NCI-H1105 (cell line): ENCODE data around the gene IFRD2.
"Not testable (repeated sequence)": the region's sequence is repeated elsewhere in the genome, so short reads cannot be mapped to it uniquely, and the experiment has no call there.

ENCODE experiments used
- DNase-seq: peaks from one replicate; lab custom pipeline; 2025; lab: John Stamatoyannopoulos, UW

The IFRD2 gene

DNA sequence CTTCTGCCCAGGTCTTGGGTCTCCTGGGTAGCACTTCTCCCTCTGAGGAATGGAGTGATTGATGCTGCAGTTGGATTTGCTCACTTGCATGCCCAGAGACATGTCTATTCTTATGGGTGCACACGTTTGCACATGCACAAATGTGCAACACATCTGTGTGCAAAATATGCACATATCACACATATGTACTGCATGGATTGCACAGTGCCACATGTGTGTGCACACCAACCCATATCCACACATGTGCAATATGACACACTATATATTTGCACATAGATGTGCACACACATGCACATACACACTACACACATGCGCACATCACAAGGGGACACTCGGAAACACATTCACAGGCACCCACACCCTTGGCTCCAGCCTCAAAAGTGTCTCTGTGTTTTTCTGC lies 24.0 kb downstream of the IFRD2 start:
- no peak for DNase-seq

DNA sequence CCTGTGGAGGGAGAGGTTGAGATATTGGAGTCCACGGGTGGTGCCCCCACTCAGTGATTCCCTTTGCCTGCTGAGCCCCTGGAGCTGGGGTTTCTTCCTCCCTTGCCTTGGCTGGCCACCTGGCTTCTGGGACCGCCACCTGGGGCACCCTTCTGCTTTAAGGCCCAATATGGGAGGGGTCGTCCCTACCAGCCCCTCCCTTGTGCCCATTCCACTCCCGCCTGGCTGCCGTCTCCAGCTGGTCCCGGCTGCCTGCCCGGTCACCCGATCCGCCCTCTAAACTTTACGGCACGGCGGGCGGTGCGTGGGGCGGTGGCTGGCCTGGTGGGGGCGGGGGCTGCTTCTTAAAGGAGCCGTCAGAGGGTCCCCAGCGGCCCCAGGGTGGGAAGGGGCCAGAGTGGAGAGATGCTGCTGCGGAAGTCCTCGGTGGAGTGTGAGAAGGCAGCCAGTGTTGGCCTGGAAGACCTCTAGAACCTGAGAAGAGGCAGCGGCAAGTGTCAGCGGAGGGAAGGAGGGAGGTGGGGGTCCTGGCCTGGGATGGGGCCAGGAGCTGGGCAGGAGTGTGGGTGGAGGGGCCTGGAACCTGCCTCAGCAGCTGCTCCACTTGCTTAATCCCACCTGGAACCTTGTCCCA lies 24.8 kb downstream of the IFRD2 start:
- DNase-seq = no peak

DNA sequence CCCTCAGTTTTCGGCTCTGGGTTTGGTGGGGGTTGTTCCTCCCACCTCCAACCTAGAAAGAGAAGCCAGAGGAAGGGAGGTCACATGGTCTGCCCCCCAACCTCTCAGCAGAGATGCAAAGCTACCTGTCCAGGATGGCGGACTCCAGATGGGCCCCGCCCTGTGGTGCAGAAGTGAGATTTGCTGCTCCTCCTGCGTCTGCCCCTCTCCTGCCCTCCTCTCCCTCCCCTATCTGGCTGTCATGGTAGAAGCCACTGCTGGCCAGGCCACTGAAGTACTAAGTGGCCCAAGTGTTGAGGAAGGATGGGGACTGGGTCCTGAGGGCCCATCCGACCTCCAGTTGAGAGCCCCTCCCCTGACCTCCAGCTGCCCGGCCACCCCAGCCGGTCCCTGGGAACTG lies 25.4 kb downstream of the IFRD2 start:
- DNase-seq = no peak

DNA sequence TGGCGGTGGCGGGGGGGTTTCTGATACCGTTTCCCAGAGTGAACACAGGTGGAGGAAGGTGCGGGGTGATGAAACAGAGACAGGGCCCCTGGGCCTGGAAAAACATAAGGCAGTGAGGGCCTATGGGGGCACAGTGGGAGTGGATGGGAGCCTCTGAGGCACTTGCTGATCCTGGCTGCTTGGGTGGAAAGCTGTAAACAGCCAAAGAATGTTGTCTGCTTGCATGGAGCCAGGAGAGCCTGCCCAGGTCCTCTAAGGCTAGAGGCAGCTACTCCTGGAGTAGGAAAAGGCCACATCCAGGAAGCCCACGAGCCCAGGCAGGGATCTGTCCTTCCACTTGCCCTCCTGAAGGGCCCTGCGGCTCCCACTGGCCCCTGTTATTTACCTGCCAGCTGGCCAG lies 26.2 kb downstream of the IFRD2 start:
- DNase-seq = no peak

DNA sequence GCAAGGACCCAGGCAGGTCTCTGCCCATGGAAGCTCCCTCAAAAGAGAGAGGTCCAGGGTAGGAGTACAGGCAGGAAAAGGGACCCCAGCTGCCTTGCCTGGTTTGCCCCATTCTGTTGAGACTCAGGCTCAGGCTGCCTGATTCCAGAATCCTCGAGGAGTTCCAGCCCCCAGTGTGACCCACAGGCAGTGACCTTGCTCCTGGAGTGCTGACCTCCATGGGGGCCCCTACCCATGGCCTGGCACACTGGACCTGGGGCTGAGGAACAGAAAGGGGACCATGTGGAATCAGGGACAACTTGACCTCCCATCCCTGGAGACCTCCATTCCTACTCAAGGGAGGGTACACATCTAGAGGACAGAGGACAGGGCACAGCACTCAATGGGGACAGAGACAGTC lies 26.7 kb downstream of the IFRD2 start:
- DNase-seq = no peak

DNA sequence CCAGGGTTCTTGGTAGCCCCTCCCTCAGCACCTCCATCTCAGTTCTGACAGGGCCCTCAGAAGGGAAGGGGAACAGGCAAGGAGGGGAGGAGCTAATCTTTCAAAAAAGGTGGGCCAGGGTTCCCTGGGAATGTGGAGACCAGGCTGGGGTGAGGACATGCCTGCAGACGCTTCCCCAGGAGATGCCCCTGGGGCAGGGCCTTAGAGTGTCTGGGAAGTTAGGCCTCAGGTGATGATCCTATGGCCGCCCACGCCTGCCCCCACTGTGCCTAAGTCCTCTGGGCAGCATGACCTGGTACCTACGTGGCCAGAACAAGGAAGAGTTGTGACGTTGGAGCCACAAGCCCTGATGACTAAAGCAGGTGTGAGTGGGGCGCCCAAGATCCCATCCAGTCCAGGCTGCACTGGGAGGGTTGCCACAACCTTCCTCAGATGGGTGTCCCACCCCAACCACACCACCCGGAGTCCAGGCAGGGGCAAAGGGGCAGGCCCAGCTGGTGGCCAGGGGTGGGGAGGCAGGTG lies 27.2 kb downstream of the IFRD2 start:
- DNase-seq = no peak

DNA sequence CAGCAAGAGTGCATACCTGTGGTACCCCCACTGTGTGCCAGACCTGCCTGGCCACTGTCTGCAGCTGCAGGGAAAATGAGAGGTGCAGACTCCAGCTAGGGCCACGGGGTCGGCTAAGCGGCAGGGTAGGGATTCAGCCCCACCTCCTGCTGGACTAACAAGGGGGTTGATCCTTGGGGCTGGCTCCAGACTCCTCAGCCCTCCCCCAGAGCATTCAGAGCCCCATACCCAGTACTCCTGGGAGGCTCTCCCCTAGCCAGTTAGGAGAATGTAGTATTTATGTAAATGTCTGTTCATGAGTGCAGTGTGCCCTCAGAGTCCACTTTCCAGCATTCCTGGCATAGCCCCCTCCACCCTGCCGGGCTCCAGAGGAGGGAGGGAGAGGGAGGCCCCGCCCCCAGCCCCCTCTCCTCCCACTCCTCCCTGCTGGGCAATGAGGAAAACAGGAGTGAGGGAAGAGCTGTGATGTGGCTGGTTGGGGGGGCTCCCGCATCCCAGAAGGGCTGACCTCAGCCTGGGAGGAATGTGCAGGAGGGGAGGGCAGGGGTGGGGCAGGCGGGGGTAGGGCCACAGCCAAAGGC lies 27.8 kb downstream of the IFRD2 start:
- no peak for DNase-seq

DNA sequence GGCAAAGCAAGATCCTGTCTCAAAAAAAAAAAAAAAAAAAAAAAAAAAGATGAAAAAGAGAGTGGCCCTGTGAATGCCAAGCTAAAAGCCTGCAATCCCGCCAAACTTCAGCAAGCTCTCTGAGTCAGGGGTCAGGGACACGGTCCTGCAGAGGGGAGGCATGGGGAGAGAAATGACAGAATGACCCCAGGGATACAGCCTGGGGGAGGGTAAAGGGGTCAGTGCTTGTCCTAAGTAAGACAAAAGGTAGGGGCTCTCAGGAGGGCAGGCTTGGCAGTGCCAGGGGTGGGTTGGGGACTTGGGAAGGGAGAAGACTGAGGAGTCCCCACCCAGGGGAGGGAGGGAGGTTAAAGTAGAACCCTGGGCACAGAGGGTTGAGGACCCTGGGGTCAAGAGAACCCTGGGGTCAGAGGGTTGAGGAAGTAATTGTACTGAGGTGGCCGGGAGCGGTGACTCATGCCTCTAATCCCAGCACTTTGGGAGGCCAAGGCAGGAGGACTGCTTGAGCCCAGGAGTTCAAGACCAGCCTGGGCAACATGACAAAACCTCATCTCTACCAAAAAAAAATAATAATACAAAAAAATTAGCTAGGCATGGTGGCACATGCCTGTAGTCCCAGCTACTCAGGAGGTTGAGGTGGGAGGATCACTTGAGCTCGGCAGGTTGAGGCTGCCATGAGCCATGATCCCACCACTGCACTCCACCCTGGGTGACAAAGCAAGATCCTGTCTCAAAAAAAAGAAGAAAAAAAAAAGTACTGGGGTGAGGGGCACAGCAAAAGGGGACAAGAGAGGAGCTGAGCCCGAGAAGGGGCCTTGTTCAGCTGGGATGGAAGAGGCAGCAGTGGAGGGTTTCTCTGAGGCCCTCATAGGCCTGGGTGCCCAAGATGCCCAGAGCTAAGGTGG lies 28.5 kb downstream of the IFRD2 start:
- no peak for DNase-seq

DNA sequence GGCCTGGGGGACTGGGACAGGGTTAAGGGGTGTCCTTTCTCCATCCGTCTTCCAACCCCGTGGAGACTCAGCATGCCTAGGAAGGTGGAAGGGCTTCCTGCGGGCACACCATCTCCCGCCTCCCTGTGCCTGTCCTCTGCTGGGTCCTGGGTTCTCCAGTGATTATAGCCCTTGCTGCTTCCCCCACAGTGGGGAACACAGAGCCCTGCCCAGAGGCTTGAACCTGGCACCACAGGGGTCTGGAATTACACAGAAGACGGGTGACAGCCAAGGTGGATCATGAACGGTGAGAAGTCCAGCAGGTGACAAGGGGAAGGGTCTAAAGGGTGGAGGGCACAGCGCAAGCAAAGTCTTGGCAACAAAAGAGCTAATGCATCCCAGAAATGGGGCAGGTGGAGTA lies 29.5 kb downstream of the IFRD2 start:
- DNase-seq = no peak

DNA sequence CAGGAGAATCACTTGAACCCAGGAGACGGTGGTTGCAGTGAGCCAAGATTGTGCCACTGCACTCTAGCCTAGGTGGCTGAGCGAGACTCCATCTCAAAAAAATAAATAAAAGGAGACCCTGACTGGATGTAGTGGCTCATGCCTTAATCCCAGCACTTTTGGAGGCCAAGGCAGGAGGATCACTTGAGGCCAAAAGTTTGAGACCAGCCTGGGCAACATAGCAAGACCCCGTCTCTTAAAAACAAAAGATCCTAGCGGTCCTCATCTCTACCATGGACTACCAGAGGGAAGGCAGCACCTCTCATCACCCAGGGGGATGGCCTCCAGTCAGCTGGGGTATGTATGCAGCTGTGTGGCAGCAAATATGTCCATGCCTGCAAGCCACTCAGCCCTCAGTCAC lies 30.0 kb downstream of the IFRD2 start:
- not testable (repeated sequence) for DNase-seq

DNA sequence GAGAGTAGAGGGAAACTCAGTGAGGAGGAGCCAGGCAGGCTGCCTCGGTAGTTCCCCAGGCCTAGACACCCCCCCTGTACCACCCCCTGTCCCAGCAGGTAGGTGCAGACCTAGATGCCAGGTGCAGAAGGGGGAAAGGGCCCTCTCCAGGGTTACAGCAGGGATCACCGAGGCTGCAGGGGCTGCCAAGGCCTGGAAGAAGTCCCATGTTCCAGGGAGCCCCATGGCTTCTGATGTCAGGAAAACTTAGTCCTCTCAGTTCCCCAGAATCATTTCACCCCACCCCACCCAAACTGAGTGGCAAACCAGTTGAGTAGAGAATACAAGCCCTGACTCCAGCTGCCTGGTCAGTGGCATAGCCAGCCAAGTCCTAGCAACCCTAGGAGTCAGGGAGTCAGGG lies 30.7 kb downstream of the IFRD2 start:
- no peak for DNase-seq

DNA sequence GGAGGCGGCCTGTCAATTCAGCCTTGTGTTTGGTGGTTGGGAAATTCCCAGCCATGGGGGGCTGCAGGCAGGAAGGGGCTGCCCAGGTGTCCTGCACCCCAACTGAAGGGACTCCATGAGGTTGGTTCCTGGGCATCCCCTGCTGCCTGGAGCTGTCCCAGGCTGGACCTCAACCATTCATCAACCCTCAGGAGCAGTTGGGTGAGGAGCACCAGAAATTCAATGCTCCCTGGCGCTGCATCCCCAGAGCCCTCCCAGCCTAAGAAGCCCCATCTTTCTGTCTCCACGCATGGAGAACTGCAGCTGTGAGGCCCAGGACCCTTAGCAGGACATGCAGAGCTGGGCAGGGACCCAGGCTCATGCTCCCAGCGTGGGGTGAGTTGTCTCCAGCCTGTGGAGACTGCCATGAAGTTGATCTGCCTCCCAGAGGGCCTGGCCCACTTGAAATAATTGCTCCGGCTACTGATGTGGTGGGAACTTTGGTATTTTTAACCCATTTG lies 31.2 kb downstream of the IFRD2 start:
- DNase-seq = no peak

DNA sequence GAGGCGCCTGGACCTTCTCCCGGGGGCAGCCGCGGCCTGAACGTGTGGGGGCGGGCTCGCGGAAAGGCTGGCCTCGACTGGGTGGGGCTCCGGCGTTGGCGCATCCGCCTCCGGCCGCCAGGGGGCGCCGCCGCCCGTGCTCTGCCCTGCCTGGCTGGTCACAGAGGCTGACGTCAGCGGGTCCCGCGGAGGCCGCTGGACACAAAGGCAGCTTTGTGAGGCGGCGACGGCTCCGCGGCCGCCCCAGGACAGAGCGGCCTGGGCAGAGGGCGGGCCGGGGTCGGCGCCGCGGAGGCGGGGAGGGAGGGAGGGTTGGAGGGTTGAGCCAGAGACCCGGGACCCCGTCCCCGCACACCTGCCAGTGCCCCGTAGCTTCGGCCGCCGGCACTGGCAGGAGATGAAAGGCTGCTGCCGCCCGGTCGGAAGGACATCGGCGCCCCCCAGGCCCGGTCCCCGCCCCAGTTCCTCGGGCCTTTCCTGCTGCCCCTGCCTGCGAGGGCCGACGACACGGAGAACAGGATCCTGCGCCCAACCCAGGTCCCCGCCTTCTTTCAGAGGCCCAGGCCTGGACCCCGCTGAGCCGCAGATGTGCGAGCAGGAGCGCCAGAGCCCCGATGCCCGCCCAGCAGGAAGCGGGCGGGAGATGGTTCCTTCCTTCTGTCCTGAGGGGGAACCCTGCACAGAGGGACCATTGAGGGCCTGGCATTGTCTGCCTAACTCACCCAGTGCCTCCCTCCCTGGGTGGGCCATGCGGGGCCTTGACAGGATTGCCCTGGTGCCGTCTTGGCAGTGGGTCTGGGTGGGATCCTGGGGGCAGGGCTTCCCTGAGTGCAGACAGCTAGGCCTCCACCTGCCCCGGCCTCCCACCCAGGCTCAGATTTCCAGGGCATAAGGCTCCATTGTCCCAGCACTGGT lies 31.9 kb downstream of the IFRD2 start:
- DNase-seq = peak; percentile 72

DNA sequence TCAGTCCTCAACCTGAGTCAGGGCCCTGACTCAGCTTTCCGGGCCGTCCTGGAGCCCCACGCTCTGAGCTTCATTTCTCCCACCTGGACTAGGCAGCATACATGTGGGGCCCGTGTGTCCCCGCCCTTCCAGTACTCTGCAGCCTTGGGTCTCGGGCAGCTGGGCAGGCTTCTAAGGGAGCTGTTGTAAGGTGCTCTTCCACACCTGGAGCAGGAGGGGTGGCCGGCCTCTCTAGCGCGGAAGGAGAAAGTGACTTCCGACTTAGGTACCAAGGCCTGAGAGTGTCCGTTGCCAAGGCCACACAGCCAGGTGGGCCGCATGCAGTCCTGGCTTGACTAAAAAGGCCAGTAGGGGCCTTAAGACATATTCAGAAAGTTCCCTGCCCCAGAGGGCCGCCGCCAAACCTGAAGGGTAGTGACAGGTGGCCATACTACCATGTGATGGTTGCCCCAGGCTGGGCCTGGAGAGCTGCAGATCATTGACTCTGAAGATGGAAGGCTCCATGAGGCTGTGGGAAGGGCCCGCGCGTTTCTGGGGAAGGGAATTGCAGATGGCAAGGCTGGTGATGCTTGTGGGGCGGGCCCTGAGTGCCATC lies 32.7 kb downstream of the IFRD2 start:
- DNase-seq = no peak

DNA sequence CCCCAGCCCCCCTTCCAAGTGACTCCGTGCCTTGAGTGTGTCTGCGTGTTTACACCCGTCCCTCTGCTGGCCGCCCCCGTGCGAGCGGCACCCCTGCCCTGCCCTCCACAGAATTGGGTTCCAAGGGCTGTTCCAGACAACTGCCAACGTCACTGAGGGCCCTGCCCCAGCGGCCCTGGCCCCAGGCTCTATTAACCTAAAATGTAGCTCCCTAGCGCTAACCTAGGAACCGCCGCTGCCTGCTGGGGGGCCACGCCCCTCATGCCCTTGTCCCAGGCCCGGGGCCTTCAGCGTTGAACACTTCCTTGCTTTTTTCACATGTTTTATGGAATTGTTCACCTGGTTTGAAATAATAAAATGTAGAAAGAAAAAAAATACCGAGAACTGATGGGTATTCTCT lies 33.2 kb downstream of the IFRD2 start:
- DNase-seq = no peak

DNA sequence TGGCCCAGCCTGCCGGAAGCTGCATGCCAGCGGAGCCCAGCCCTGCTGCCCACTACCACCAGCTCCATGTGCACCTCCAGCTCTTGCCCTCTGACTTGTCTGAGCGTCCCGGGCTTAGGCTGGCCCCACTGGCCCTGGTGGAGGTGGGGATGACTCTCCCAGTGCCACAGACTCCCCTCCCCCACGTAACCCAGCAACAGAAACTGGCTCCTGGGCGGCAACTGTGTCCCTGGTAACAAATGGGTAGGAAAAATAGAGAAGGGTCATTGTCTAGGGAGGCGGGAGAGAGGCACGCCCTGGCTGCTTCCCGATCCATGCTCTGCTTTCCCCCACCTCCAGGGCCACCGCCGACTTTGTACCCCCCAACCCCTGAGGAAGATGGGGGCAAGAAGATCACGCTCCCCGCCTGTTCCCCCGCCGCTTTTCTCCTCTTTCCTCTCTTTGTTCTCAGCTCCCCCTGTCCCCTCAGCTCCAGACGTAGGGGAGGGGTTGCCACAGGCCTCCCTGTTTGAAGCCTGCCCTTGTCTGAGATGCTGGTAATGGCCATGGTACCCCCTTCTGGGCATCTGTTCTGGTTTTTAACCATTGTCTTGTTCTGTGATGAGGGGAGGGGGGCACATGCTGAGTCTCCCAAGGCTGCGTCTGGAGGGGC lies 34.1 kb downstream of the IFRD2 start:
- DNase-seq = no peak

DNA sequence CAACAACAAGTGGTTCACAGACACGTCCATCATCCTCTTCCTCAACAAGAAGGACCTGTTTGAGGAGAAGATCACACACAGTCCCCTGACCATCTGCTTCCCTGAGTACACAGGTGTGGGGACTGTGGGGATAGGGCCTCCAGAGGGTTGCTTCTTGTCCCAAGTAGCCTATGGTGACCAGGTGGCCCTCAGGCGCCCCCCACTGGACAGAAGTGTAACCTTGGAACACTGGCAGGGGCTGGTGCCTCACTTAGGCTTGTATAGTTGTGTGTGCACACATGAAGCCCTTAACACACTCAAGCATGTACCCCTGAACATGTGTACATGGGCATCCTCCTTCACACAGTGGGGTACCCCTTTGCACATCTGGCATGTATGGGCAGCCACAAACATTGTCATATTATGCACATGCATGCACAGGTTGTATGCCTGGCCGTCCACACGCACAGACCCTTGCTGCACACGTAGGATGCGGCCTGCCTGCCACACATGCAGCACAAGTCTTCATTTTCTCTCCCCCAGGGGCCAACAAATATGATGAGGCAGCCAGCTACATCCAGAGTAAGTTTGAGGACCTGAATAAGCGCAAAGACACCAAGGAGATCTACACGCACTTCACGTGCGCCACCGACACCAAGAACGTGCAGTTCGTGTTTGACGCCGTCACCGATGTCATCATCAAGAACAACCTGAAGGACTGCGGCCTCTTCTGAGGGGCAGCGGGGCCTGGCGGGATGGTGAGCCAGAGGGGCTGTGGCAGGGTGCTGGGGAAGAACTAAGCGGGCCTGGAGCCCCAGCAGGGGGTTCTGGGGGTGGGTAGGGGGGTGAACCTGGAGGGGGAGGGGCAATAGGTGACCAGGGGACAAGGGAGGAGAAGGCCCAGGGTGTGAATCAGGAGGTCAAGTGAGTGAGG lies 35.0 kb downstream of the IFRD2 start:
- no peak for DNase-seq

DNA sequence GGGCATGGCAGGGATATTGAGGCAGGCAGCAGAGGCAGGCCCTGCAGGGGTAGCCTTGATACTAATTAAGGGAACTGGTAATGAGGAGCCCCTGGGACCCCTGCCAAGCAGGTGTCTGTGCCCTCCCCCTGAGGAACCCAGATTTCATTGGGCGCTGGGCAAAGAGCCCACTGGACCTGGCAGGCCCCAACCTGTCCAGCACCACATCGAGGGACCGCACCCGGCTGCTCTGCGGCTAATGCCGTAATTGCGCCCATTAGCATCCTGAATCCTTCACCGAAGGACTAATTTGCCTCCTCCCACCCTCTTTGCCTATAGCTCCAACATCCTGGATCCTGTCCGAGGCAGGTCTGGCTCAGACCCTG lies 37.0 kb downstream of the IFRD2 start:
- DNase-seq = peak; percentile 94

DNA sequence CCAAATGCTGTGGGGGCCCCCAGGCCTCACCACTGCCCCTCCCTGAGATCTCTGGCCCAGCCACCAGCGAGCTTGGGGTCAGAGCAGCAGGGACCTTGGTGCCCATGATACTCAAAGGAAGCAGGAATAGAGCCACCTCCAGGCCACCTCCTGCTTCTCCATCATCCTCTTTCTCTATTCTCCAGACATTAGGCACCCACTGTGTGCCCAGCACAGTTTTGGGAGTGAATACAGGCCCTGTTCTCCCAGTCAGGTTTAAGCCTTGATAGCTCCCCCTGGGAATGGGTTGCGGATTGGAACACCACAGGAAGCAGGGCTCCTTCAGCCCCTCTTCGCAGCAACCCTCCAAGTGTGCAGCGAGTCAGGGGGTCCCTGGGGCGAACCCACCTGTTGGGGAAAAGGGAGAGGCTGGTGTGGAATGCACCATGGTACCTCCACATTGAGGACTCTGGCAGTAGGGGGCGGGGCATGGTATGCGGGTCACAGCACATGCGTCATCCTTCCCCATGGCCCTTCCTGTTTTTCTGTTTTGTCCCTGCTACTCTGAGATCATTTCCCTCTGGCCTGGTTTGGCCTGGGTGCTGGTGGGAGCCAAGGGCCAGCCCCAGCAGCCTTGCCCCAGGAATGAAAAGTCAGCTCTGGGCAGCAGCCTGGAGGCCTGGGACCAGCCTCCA lies 37.5 kb downstream of the IFRD2 start:
- no peak for DNase-seq
